ENCODE results near the gene PRKCH.

Gene PRKCH

DNA sequence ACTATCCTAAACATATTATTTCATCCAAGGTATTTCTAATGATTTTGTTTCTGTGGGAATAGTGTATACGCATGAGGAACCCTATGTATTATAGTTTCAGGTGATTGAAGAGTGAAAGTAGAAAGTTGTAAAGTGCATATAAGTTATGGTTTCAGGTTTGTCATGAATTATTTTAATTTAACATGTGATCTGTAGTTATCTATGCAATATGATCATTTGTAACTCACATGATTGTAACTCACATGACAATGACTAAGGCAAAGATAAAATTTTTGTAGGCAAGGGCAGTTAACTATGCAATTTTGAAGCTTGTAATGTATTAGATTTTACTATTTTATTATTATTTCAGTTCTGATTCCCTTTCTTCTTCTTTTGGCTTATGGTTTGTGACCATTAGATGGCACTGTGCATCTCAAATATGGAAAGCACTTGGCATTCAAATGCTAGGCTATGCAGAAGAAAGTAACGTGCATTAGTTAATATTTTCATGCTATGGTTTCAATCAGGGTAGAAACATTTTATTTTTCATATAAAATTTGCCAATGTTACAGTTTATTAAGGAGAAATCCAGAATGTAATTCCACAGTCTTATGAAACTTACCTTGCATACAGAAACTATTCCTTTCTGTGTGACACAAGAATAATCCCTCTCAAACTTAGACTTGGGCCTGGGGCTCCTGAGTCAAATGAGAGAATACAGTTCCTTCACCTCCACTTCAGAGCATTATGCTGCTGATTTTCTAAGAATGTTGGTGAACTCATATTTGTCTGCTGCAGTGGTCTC, 24.5 kb upstream of the PRKCH start:
- intact Hi-C loops (cut with DNase I; ENCODE audit: low total_unique reads) = no loop called here
- Histone ChIP-seq H3K4me3 (no peak overlapping the region), H3K36me3 (no peaks in the 10 kb centered on the region), H3K4me1 (peaks cover 0 to 5% (median 0%) of the 10 kb centered on the region in 4 donors), H3K27me3 (no peaks in the 10 kb centered on the region), H3K9me3 (no peaks in the 10 kb centered on the region), H3K27ac (no peak overlapping the region)
- no peak for DNase-seq
- TF ChIP-seq, protein P1, sequence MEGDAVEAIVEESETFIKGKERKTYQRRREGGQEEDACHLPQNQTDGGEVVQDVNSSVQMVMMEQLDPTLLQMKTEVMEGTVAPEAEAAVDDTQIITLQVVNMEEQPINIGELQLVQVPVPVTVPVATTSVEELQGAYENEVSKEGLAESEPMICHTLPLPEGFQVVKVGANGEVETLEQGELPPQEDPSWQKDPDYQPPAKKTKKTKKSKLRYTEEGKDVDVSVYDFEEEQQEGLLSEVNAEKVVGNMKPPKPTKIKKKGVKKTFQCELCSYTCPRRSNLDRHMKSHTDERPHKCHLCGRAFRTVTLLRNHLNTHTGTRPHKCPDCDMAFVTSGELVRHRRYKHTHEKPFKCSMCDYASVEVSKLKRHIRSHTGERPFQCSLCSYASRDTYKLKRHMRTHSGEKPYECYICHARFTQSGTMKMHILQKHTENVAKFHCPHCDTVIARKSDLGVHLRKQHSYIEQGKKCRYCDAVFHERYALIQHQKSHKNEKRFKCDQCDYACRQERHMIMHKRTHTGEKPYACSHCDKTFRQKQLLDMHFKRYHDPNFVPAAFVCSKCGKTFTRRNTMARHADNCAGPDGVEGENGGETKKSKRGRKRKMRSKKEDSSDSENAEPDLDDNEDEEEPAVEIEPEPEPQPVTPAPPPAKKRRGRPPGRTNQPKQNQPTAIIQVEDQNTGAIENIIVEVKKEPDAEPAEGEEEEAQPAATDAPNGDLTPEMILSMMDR (IDR thresholded peaks at IDR 0.05) = peak; percentile 35 to 42

DNA sequence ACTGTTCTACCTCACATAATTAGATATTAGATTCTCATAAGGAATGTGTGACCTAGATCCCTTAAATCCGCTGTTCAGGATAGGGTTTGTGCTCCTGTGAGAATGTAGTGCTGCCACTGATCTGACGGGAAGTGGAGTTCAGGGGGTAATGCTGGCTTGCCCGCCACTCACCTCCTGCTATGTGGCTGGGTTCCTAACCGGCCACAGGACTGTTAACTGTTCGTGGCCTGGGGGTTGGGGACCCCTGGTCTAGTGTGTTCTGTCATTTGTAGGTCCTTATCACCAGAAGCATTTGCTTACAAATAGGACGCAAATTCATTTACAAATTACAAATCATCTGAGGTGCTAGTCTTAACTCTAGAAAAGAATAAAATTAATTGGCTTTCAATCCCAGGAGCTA, 23.8 kb upstream of the PRKCH start:
- Histone ChIP-seq H3K4me1 (peaks cover 0 to 5% (median 0%) of the 10 kb centered on the region in 4 donors), H3K9me3 (peaks cover 0 to 3% (median 0%) of the 10 kb centered on the region in 3 donors), H3K4me3 (no peak overlapping the region), H3K27ac (no peak overlapping the region), H3K27me3 (no peaks in the 10 kb centered on the region), H3K36me3 (no peaks in the 10 kb centered on the region)
- TF ChIP-seq, protein P1 (IDR thresholded peaks at IDR 0.05) = no peak
- intact Hi-C loops (cut with DNase I; ENCODE audit: low total_unique reads) = no loop called here
- no peak for DNase-seq

DNA sequence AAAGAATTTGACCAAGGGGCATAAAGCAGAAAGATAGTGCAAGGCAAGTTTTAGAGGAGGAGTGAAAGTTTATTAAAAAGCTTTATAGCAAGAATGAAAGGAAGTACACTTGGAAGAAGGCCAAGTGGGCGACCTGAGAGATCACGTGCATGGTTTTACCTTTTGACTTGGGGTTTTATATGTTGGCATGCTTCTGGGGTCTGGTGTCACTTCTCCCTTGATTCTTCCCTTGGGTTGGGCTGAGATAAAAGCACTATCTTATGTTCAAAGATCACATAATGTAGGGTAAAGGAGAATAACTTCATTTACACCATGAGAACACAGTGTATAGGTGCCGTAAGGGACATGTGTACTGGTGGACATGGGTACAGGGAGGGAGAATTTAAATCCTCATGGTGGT, 22.6 kb upstream of the PRKCH start:
- peaks cover 0 to 3% (median 0%) of the 10 kb centered on the region in 3 donors for H3K9me3 ChIP-seq
- H3K27me3 ChIP-seq = no peaks in the 10 kb centered on the region
- TF ChIP-seq, protein P1 (IDR thresholded peaks at IDR 0.05) = no peak
- intact Hi-C loops (cut with DNase I; ENCODE audit: low total_unique reads) = no loop called here
- H3K27ac ChIP-seq = no peak overlapping the region
- DNase-seq = no peak
- peaks cover 0 to 5% (median 0%) of the 10 kb centered on the region in 4 donors for H3K4me1 ChIP-seq
- no peaks in the 10 kb centered on the region for H3K36me3 ChIP-seq
- no peak overlapping the region for H3K4me3 ChIP-seq

DNA sequence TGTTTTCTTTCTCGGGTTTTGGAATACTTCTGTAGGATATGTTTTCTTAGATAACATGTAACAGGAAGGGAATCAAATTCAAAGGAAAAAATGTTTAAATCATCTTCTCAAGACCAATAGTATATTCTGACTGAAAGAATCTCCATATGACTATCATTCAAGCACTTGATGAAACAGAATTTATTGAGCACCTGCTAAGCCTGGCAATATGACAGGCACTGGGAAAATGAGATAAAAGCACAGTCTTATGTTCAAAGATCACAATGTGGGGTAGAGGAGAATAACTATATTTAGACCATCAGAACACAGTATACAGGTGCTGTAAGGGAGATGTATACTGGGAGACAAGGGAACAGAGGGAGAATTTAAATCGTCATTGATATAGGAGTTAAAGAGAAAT, 21.2 kb upstream of the PRKCH start:
- Histone ChIP-seq H3K4me3 (no peak overlapping the region), H3K9me3 (peaks cover 0 to 8% (median 0%) of the 10 kb centered on the region in 3 donors), H3K36me3 (no peaks in the 10 kb centered on the region), H3K27ac (no peak overlapping the region), H3K27me3 (no peaks in the 10 kb centered on the region), H3K4me1 (peaks cover 0 to 5% (median 0%) of the 10 kb centered on the region in 4 donors)
- TF ChIP-seq, protein P1 (IDR thresholded peaks at IDR 0.05) = no peak
- no peak for DNase-seq
- intact Hi-C loops (cut with DNase I; ENCODE audit: low total_unique reads) = no loop called here

DNA sequence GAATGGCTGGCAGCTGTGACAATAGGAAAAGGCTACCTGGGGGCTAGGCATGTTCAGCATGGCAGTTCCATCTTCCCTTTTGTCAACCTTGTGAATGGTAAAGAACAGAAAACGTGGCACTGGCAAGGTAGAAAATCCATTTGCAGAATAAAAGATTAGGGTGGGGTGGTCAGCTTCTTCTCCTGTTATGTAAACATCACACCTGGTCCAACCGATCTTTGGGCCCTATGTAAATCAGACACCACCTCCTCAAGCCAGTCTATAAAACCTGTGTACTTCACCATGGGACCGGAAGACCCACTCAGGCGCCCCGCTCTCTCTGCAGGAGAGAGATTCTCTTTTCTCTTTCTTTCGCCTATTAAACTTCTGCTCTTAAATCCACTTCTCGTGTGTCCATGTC, 20.6 kb upstream of the PRKCH start:
- peaks cover 0 to 5% (median 0%) of the 10 kb centered on the region in 4 donors for H3K4me1 ChIP-seq
- TF ChIP-seq, protein P1 (IDR thresholded peaks at IDR 0.05) = no peak
- no peaks in the 10 kb centered on the region for H3K36me3 ChIP-seq
- H3K4me3 ChIP-seq = no peak overlapping the region
- DNase-seq = no peak
- H3K27me3 ChIP-seq = no peaks in the 10 kb centered on the region
- H3K9me3 ChIP-seq = peaks cover 0 to 8% (median 0%) of the 10 kb centered on the region in 3 donors
- no peak overlapping the region for H3K27ac ChIP-seq
- intact Hi-C loops (cut with DNase I; ENCODE audit: low total_unique reads) = no loop called here

Measured in tibial artery (tissue), 4 donors.